ENCODE results near the gene EXD3. TPM values are rescaled to one million over a fixed set of nuclear protein-coding genes. Genes with fewer than 3 reads are reported as not detected.
A peak's percentile ranks its signal among the peaks of the same experiment; 100 is the strongest.

Gene EXD3
- total RNA-seq, 2 donors from 2014 or later: 5.9 to 6.0 TPM

DNA sequence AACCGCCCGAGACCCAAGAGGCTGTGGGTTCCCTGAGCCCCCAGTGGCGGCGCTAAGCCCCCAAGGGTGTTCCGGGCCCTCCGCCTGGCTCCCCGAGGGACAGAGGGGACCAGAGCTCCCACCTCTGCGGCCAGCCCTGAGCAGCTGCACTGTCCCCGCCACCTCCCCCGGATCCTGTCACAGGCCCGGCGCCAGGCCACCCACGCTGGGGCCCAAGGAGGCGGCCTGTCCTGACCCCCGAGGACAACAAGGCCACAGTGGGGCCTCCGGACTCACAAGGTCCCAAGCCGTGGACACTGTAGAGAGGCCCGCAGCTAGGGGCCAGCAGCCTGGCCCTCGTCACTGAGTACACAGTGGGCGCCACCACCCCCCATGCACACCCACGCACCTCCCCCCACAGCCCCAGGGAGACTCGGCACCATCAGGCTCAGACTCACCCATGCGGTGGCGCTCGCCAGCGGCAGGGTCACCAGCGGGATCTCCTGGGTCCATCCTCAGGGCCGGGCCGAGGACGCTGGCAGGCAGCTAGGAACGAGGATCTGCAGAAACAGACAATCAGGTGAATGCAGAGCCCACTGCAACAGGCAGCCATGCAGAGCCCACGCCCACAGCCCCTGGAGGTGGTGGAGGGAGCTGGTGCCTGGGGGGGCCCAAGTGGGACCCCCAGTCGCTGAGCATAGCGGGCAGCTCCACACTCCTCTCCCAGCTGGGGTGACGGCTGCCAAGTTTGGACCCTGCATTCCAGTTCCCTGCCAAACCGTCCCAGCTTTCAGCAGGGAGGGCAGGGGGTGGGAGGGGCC is 27.9 kb downstream of the EXD3 start:
- Histone ChIP-seq H3K27me3 (no peaks in the 10 kb centered on the region), H3K36me3 (no peaks in the 10 kb centered on the region), H3K9me3 (no peaks in the 10 kb centered on the region), H3K27ac (no peak overlapping the region), H3K4me1 (no peaks in the 10 kb centered on the region), H3K4me3 (no peak overlapping the region)
- no peak for DNase-seq (ENCODE audit: low spot score)
- TF ChIP-seq CTCF (IDR thresholded peaks at IDR 0.05): no peak

DNA sequence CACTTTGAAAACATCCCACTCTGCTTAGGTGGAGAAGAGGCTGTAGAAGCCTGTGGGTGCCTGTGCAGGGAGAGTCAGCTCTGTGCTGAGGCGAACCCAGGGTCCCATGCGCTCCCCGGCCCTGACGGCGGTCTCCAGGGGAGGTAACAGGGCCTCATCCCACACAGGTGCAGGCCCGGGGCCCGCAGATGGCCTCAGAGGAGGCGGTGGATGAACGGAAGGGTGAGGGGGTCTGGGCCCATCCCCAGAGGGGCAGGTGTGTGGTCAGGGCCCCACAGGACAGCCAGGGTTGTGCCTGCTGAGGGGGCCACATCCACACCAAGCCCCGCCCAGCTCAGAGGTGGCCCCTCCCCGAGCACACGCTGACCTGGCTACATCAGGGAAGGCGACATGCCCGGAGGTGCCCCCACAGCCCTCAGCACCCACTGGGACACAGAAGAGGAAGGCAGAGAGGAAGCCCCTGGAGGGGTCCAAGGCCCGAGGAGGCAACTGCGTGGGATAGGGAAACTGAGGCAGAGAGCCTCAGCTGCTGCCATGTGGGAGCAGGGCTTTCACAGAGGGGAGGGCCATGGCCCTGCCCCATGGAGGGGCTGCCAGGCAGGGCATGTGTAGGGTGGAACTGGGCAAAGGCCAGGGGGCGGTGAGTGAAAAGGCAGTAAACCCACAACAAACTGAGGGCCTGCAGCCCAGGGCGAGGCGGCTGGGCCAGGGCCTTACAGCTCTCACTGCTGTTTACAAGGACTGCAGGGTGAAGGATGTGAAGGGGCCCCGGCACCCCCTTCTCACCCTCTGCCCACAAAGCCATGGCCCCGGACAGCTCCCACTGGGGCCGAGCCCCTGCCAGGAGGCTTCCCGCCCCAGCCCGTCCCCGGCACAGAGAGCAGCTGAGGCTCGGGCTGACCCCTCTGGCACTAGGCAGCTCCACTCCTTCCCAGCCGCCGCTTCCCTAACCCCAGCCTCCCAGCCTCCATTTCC is 29.5 kb downstream of the EXD3 start:
- no peak for TF ChIP-seq CTCF (IDR thresholded peaks at IDR 0.05)
- no peak overlapping the region for H3K27ac ChIP-seq
- H3K36me3 ChIP-seq: no peaks in the 10 kb centered on the region
- no peaks in the 10 kb centered on the region for H3K9me3 ChIP-seq
- DNase-seq (ENCODE audit: low spot score): no peak
- H3K27me3 ChIP-seq: no peaks in the 10 kb centered on the region
- H3K4me1 ChIP-seq: peaks cover 0 to 2% of the 10 kb centered on the region in 2 donors
- no peak overlapping the region for H3K4me3 ChIP-seq

- no peak for DNase-seq (ENCODE audit: low spot score)
- no peaks in the 10 kb centered on the region for H3K9me3 ChIP-seq
- no peak overlapping the region for H3K4me3 ChIP-seq
- no peak overlapping the region for H3K27ac ChIP-seq
- no peaks in the 10 kb centered on the region for H3K27me3 ChIP-seq
- peaks cover 0 to 12% of the 10 kb centered on the region in 2 donors for H3K4me1 ChIP-seq
- no peaks in the 10 kb centered on the region for H3K36me3 ChIP-seq
- no peak for TF ChIP-seq CTCF (IDR thresholded peaks at IDR 0.05)
Observed at GRCh38 chr9:137392232-137393007, 30.5 kb downstream of the EXD3 start.

- H3K36me3 ChIP-seq: no peaks in the 10 kb centered on the region
- peak overlapping the region; percentile 39 to 61 for H3K27ac ChIP-seq
- H3K4me1 ChIP-seq: peaks cover 0 to 18% of the 10 kb centered on the region in 2 donors
- no peak overlapping the region for H3K4me3 ChIP-seq
- no peaks in the 10 kb centered on the region for H3K9me3 ChIP-seq
- no peak for DNase-seq (ENCODE audit: low spot score)
- no peak for TF ChIP-seq CTCF (IDR thresholded peaks at IDR 0.05)
- H3K27me3 ChIP-seq: no peaks in the 10 kb centered on the region
Observed at GRCh38 chr9:137391411-137391754, 31.6 kb downstream of the EXD3 start.

DNA sequence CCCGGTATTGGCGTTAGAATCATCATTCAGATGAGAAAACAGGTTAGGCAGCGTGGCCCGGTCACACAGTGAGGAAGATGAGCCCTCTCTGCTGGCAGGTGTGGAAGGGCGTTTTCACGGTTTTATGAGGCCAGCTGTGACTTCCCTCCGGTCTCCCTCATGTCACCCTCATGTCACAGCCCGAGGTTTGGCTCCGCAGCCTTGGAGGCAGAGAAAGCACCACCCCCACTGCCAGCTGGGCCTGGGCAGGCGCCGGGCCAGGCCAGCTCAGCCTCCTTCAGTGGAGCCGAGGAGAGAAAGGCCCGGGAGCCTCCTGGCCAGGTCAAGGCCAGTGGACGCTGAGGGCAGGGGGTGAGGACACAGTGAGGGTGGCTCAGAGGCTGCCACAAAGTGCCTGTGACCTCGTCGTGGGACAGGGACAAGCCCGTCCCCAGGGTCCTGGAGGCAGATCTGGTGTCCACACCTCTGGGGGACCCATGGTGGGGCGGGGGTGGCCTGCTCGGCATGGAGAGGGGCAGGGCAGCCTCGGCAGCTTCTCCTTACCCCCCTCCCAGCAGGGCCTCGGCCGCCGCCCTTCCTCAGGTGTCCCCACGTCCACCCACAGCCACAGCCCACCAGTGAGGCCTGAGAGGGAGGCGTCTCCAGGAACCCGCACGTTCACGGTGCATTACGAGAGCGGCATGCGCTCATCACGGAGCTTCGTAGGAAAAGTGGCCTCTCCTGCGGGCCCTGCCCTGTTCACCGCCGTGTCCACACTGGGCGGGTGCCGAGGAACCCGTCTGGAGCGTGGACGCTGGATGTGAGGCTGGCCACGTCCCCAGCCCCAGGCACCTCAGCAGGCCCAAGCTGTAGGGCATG is 32.2 kb downstream of the EXD3 start:
- H3K4me1 ChIP-seq: peaks cover 0 to 18% of the 10 kb centered on the region in 2 donors
- TF ChIP-seq CTCF (IDR thresholded peaks at IDR 0.05): no peak
- H3K4me3 ChIP-seq: no peak overlapping the region
- H3K27me3 ChIP-seq: no peaks in the 10 kb centered on the region
- no peaks in the 10 kb centered on the region for H3K36me3 ChIP-seq
- no peaks in the 10 kb centered on the region for H3K9me3 ChIP-seq
- no peak for DNase-seq (ENCODE audit: low spot score)
- H3K27ac ChIP-seq: peak overlapping the region; percentile 39 to 61

All from right atrium auricular region (tissue), 2 donors.